GM21447 (cell line): Measurements from ENCODE around the gene CAPN11.

Experiments used
- ATAC-seq: cut with Tn5 transposase; IDR thresholded peaks from one replicate; pipeline ENCODE4 v1.9.1; 2021; ENCODE audit not compliant: unreplicated experiment

CAPN11 gene

DNA sequence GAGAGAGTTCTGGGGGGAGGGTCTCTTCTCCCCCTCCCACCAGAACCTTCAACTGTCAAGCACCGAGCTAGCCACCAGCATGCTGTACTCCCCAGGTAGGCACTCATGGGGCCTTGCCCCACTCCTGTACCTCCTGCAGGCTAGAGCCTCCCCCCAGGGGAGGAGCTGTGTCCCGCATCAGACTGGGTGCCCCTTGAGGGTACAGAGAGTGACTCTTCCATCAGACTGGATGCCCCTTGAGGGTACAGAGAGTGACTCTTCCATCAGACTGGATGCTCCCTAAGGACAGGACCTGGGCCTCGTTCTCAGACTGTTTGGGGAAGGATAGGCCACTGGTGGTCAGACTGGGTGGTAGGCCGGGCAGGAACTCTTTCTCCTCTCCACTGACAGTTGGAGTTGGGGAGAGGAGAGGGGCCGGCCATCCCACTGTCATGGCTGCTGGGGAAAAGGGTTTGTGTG lies at the start of gene CAPN11:
Gene CAPN11 (plus strand): TSS at position 51 of the 459 bp plus-strand sequence. CDS start 29 bp downstream, at position 80.
- ATAC-seq = no peak

DNA sequence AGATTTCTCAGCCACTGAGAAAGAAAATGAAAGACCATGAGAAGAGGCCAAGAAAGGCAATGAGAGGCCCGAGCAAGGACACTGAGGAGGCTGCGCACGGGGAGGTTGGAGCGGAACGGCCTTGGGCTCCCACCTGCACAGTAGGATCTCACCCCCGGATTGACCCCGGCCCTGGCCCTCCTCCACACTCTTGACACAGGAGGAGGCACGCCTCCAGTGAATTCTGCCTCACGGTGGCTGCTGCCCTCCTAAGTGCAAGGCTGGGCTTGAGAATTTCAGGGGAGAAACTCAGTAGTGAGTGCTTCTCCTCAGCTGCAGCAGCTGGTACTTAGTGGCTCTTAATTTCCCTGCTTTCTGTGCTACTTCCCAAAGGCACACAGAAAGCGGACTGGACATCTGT lies 49.4 kb upstream of the CAPN11 start:
- no peak for ATAC-seq

DNA sequence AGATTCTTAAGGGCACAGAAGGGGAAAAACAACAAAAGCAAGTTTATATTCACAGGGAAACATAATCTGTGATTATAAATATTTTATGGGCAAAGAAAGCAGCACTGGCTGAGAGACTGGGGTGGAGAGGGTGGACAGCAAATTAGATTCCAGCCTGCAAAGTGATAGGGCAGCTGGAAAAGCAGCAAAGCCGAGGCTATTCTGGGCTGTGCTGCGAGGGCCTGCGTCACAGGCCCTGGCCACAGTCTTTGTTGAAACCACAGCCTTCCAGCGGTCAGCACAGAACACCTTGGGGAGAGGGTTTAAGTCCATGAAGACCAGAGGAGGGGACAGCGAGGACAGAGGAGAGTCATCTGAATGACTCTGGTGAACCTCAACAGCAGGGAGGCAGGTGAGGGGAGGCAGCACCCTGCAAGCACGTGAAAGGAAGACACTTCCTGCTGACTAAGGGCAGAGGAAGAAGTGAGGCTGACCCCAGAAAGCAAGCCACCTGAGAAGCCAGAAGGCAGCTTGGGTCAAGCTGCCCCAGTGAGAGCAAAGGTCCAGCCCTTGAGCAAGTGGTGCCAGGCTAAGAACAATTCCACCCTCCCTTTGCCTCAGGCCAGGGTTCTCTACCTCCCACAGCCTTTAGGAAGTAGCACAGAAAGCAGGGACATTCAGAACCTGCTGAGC lies 48.5 kb upstream of the CAPN11 start:
- ATAC-seq = no peak

DNA sequence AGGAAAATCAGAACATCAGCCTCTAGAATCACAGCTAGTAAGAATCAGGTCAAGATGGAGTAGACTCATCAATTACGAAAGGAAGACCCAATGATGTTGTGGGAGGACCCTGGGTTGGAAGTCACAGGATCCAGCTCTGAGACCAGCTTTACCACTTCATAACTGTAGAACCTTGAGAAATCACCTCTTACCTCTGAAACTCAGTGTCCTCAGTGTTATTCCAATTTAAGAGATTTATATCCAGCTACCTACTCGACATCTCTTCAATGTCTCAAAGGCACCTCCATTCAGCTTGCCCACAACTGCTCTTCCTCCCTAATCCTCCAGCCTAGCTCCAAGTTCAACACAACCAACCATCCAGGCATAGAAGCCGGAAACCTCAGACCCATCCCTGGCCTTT lies 47.7 kb upstream of the CAPN11 start:
- ATAC-seq = no peak

DNA sequence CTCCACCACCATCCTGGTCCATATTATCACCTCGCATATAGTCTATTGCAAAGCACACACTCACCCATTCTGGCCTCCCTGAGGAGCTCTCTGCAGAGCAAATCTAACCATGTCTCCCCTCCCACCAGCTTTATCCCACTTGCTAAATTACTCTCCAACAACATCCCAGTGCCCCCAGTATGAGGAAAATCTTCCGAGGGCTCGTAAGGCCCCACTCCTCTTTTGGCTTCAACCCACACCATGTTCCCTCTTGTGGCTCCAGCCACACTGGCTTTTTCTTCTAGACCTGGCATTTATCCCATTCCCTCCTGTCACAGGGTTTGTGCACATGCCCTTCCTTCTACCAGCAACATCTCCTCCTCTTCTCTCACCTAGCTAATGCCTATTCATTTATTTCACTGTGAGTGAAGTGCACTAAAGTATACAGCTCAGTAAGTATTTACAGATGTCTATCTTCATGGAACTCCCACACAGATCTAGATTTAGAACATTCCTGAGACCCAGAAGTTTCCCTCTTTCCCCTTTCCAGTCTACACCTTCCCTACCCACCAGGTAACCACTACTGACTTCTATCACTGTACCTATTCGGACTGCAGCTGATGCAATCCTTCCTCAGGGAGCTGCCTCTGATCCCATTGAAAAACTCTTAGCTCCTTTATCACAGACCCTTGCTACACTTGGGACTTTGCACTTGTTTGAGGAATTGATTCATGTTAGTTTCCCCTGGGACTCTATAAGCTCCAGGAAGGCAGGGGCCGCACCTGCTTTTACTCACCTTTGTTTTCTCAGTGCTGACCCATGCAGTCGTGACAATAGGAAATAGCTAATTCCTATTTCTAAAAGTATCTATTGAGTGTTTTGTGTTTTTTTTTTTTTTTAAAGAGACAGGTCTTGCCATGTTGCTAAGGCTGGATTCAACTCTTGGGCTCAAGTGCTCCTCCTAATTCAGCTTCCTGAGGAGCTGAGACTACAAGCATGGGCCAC lies 46.9 kb upstream of the CAPN11 start:
- ATAC-seq = no peak

DNA sequence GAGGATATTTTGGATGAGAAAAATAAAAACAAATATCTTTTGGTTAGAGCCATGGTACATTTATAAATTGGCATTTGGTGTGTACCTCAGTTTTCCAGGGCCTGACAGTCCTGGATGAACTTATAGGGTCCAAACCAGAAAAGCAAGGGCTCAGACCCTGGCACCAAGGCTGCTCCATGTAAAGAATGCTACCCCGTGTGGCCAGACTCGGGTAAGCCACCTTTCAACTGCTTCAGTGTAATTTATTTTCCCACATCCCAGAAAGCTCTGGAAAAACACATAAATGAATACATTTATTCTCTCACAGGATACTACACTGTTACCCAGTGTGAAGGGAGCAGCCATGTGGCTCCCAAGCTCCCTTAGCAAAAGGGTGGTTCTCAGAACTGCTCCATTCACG lies 45.2 kb upstream of the CAPN11 start:
- no peak for ATAC-seq

DNA sequence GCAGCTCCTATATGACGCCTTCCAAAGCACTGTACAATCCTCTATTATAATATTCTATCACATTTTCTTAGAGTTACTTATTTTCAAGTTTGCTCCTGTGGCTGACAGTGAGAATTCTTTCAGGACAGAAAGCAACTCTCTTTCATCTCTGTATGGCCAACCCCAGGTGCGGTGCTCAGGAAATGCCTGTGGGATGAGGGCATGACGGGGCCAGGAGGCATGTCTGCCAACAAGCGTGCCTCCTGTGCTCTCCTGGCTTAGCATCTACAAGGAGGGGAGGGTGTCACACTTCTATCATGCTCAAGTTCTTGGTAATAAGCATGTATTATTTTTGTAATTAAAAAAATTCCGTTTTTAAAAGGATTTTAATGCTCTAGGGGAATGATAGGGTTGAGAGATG lies 42.8 kb upstream of the CAPN11 start:
- ATAC-seq = no peak

DNA sequence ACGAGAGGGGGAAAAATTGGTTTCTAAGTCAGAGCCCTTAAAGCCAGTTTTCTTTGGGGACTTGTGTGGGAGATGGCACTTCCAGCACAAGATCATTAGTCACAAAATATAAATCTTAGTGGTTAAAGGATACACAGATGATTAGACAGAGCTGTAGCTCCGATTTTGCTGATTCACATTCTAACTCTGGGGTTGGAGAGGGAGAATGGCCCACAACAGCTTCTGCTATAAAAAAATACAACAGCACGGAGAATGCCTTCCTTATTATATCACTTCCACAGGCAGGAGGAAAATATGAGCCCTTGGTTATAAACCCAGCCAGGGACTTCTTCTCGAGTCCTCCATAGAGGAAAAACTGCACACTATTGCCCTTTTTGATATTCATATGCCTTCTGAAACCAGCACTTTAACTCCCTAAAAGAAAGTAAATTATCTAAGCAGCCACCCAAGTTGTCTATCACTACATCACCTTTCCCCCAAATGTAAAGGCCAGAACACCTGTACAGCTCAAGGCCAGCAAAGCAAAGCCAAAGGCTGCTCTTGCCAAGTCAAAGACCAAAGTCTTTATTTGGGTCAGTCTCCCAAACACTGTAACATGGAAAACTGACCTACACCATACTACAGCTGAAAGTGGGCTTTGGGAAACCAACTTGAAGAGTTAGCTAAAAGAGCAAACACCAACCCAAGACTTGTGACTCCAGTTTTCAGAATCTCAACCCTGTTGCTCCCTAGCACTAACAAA lies 41.8 kb upstream of the CAPN11 start:
- ATAC-seq = no peak

DNA sequence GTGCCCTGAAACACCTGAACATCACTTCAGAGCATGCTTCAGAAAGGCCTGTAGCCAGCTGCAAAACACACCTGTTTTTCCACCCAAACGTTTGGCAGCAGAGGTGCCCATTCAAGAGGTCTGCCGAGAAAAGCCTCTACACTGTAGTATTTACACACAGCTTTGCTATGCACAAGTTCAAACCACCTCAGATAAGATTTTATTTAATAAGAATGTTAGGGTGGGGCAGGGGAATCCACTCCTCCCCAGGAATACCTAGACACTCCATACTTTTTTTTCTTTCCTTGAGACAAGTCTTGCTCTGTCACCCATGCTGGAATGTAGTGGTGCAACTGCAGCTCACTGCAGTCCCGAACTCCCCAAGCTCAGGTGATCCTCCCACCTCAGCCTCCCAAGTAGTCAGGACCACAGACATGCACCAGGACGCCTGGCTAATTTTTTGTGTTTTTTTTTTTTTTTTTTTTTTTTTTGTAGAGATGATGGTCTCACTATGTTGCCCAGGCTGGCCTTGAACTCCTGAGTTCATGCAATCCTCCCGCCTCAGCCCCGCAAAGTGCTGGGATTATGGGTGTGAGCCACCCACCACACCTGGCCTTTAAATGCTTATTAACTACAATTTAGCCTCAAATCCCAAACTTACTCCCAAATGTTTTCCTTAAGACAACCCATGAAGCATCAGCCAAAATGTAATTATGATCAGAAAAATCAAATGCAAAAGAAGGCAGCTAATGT lies 41.1 kb upstream of the CAPN11 start:
- no peak for ATAC-seq

DNA sequence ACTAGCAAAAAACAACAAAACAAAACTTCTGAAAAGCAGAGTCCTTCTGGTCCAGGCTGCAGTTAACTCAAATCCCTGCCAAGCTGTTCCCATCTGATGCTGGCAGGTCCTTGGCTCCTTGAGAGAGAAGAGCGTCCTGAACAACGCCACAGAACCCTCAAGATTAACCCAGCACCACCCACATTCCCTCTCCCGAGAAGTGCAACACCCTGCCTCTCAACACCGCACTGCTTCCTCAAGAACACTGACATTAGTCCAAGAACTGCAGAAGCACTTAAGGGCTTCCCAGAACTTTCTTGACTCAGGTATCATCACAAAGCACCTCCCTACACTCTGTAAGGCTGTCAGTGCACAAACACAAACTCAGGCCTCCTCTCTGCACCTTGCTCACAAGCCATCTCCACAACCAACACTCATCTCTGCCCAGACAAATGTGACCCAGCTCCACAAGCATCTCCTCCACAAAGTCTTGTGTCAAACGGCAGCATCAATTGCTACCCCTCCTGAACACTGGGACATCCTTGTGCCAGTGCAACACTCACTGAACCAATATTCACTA lies 38.8 kb upstream of the CAPN11 start:
- ATAC-seq = no peak

DNA sequence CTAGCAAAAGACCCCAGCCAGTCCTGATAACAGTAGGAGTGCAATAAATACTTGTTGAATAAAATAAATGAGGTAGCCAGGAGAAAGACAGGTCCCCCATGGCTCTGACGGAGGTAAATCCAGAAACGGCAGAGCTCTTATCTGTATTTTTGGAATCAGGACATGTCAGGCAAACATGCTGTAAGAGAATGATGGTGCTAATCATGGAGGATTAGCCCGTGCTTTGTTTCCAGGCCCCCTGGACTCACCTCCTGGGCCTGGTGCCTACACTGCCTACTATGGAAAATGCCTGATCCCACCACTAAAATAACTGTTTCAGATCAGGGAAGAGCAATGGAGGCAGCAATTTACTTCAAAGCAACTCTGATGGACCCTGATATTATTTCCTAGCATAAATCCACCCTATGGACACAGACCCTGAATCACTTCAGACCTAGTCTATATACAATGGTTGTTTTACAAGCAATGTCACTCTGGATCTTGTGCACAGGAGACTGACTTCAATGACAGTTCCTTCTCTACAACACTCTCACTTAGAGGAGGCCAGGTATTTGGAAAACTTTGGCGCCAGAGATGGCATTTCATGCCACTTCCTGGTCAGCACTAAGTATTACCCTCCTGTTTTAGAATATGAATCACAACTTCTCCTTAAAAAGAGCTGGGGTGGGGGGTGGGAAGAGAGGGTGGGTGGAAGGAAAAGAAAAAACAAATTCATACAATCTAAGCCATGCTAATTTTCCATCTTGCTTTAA lies 37.8 kb upstream of the CAPN11 start:
- no peak for ATAC-seq

DNA sequence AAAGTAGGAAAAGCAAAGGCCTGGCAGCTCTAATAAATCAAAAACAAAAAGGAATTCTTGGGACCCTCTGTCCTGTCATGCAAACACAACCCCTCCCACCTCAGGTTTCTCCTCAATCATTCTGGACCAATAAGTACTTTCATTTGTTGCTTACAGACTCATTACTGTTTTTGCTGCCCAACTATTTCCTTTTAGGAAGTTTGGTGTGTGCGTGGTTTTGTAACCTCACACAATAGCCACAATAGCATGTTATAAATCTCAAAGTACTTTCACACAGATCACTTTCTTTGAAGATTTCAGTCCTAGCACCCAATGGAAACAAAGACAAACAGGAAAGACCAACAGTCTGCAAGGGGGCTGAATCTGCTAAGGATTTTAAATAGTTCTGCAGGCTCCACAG lies 35.8 kb upstream of the CAPN11 start:
- ATAC-seq = no peak

DNA sequence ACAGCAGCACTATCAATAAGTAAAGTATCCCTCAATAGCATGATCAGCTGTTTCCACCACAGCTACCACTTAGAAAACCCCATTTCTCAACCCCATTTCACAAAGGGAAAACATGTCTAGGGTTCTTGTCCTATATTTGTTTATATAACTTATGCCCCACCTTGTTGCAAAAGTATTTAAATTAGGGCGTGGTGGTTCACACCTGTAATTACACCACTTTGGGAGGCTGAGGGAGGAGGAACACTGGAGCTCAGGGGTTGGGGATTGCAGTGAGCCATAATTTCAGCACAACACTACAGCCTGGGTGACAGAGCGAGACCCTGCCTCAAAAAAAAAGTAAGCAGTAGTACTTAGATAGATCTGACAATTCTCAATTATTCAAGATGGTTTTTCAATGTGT lies 35.1 kb upstream of the CAPN11 start:
- ATAC-seq = no peak

DNA sequence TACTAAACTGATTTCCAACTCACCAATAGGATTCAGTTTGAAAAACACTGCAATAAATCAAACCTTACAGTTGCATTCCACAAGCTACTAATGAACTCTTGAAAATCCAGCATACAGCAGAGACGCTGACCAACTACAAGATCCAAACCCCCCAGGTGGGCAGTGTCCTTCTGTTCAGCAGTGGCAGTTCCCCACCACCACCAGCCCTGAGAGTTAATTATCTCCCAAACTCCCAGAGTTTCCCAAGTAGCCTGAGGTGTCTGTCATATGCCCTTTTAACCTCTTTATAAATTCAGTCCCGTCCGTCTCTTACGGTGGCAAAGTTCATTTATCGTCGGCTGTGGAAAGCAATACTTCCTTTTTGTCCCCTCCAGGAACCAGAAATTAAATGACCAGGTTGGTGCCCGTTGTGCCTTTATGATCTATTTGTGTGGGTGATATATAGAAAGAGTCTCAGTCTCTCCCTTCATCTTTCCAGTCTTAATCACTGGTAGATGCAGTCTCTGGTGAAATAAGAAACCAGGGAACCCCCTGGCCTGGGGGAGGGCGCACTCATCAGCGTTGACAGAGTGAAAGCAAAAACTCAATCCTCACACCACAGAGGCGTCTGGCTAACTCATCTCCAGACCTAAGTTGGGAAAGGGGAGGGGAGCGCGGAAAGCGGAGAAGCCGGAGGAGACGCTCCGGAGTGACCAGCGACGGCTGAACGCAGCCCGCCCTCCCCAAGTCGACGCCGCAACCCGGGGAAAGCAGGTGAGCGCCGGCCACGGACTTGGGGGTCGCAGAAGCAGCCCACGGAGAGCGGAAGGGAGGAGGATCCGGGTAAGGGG lies 32.1 kb upstream of the CAPN11 start:
- ATAC-seq = peak; percentile 69

DNA sequence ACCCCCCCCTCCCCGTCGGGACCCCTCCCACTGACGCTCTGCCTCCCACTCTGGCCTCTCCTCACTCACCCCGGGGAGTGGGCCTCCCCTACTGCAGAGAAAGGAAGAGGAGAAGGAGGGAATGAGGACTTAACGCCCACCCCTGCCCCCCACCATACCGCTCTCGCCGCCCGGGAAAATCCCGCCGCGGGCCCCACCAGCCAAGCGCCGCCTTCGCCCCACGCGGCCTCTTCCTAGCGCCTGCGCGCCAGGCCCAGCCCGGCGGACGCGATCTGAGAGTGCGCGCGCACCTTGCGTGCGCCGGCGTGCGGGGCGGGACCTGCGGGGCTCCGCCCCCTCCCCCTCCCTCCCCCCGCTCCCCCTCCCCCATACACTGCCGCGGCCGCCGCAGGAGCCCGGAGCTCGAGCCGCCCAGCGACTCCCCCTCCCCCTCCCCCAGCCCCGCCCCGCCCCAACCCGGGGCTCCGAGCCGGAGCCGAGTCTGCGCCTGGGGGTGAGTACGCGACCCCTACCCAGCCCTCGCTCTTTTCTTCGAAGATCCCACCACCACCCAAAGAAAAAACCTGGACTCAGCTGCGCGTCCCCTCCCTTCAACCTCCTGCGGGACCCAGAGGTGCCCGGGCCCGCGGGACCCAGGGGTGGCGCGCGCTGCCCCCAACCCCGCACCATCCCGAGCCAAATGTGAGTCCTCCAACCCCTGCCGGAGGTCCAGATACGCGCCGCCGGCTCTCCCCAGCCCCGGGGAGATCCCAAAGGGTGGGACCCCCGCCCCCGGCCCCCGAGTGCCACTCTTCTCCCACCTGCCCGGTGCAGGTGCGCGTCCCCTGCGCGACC lies 31.2 kb upstream of the CAPN11 start, which contains the start of the genes MRPL14 and TMEM63B:
Gene MRPL14 (minus strand): TSS at position 267 of the 834 bp plus-strand sequence. CDS start 10,841 bp downstream, outside the sequence.
Gene TMEM63B (plus strand): TSS at position 369 of the 834 bp plus-strand sequence. CDS start 7,031 bp downstream, outside the sequence.
- ATAC-seq = peak; percentile 61

DNA sequence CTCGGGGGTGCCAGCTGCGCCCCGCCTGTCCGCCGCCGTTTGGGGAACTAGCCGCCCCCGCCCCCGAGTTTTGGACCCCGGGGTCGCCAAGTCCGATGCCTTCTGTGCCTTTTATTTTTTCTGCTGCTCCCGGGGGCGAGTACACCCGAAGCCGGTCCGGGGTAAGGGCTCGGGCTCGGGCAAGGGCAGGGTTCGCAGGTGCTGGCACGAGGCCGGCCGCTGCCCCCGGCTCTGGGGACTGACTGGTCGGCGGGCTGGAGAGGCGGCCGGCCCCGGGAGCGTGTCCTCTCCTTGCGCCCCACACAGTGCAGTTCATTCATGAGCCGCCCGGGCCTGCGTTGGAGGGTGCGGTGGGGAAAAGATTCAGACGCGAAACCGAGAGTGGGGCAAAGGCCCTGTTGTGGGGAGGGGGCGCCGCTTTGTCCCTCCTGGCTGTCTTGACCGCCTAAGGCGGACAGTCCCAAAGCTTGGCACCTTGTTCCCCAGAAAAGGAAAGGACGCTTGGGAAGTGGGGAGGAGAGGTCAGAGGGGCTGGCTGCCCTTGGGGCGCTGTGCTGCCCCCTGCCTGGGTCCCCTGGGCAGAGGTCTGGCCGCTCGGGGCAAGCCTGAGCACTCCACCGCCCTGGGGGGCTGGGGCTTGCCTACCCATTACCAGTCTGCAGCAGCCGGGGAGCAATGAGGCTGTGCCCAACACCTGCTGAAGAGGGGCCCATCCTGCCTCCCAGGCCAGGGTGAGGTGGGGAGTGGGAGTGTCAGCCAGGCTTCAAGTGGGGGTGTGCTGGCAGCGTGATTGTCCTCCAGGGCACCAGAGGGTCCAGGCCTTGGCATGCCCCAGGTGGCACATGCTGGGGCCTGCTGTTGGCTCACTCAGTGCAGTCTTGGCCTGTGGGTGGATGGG lies 30.4 kb upstream of the CAPN11 start:
- ATAC-seq = no peak
